Measurements from ENCODE around the gene HRH4.

Gene HRH4, protein sequence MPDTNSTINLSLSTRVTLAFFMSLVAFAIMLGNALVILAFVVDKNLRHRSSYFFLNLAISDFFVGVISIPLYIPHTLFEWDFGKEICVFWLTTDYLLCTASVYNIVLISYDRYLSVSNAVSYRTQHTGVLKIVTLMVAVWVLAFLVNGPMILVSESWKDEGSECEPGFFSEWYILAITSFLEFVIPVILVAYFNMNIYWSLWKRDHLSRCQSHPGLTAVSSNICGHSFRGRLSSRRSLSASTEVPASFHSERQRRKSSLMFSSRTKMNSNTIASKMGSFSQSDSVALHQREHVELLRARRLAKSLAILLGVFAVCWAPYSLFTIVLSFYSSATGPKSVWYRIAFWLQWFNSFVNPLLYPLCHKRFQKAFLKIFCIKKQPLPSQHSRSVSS

DNA sequence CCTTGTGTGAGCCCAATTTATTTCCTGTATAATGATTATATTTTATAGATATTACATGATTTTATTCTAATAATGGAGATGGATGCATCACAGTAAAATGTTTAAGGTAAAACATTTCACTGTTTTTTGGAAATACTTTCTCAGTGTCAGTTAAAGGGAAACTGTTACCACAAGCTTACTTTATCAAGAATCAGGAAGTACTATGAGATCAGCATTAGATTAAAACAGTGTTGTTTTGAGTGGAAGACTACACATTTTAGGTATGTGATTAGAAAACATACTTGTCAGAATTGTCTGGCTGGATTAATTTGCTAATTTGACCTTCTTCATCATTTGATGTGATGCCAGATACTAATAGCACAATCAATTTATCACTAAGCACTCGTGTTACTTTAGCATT, at the start of gene HRH4:
HRH4 (plus strand) TSS at position 250 of the 400 bp plus-strand sequence; CDS start at position 342, 92 bp downstream.
- DNase-seq, result no peak

DNA sequence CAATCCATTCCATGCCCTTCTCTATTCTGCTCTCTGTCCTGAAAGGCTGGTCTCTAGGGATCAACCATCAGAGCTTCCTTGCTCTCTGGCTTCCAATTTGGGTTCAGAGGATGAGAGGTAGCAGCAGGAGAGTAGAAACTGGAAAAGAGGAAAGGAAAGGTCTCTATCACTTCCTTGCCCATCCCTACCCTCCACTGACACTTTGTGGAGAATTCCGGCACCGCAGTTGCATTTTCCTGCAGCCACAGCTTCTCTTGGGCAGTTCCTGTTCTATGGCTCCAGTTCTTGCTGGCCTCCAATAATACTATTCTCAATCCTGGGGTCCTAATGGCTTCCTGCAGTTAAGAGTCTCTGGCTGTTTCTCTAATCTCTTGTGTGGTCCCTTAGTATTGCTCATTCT, 47.3 kb upstream of the HRH4 start:
- DNase-seq, result no peak

DNA sequence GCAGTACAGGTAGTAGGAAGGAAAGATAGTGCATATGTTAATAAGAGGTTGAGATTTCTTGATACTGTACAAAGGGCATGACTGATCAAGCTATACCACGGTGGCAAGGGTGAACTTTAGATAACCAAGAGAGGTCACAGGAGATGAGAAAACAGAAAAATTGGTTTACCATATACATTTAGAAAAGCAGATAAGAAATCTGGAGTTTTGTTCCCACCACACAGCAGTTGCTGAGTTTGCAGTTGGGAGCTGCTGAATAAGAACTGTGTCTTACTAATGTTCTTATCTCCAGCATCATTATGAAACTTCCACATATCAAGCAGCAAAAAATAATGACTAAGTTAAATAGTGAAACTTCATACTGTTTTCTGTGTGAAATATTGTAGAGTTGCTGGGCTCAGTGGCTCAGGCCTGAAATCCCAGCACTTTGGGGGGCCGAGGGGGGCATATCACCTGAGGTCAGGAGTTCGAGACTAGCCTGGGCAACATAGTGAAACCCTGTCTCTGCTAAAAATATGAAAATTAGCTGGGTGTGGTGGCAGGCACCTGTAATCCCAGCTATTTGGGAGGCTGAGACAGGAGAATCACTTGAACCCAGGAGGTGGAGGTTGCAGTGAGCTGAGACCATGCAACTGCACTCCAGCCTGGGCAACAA, 46.0 kb upstream of the HRH4 start:
- peak; percentile 49 for DNase-seq

DNA sequence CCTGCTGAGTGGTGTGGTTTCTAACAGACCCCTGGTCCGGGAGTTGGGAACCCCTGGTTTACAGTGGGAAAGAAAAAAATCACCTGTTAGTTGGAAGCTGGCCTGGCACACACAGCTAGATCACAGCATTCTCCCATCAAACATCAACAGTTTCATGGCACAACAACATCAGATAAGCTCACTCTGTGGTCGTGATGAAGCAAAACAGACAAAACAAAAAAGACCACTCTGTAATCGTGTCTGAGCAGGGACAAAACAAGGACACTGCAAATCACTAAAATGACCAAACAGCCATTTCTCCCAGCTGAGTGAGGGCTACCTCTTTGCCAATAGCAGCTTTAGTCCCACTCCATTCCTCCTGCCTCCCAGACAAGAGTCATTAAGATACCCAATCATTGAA, 43.0 kb upstream of the HRH4 start:
- DNase-seq, result no peak

DNA sequence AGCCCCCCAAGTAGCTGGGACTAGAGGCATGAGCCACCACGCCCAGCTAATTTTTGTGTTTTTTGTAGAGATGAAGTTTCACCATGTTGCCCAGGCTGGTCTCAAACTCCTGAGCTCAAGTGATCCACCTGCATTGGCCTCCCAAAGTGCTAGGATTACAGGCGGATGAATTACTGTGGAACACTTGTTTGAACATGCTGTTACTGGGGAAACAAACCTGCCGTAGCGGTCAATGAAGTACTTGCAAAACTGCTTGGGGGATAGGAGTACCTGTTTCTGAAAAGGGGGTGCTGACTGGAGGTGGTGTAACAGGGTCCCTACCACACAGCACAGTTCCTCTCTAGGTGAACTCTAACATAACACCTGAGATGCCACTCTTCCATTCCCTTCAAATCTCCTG, 39.9 kb upstream of the HRH4 start:
- no peak for DNase-seq

DNA sequence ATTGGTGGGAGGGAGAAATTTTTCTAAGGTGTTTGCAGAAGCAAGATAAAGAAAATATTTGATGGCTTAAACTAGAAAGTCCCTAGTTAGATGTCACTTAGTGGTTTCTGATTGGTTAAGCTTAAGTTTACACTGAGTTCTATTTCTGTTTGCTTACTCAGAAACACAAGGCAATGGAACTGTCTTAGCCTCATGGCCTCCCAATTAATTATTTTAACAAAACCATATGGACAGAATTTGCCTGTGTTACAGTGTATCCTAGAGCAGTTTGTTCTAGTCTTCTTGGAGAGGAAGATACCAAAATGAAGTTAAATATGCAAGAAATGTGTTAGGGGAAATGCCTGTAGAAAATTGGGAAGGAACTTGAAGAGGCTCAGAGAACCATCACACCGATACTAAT, 38.6 kb upstream of the HRH4 start:
- DNase-seq, result no peak

DNA sequence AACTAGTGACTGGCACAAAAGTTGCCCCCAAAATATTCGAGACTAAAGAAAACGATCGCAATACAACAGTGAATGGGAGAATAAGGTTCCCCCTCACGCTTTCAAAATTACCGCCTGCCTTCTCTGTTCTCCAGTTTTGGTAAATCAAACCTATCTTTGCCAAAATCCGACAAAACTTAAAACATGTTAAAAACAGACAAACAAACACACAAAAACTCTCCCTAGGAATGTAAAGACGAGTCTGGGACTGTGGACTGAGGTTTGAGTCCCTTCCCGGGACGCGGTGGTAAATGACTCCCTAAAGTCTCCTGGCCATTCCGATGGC, 34.4 kb upstream of the HRH4 start:
- DNase-seq, result no peak

DNA sequence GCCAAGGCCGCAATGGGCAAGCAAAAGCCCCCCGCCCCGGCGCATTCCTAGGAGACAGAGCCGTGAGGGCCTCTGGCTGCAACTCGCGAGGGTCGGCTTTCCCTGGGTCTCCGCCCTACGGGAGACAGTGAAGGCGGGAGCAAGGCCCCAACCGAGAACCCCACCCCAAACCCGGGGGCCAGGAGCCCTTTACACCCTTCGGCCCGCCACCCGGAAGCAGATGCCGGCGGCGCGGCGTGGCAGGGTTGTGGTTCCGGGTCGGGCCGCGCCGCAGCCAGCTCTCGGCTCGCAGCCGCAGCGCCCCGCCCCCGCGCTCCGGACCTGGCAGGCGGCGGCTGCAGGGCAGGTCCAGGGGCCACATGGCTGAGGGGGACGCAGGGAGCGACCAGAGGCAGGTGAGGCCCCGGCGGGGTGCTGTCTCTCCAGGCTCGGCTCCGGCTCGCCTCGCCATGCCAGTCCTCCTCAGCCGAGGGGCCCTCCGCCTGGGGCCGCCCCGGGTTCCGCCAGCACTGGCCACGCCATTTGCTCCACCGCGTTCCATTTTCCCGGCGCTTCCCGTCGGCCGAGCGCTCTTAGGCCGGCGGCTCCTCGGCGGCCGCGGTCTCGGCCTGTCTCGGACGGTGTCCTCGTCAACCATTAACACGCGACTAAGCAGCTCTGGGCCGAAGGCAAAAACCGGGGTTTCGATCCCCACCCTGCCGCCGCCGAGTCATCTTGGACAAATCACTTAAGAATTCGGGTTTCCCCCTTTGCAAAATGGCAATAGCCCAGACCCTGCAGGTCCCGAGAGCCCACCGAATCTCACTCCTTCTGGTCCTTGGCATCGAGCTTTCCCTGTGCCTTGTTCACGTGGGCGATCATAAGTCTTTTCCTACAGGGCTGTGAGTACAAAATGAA, 33.8 kb upstream of the HRH4 start, which contains the start of gene IMPACT:
IMPACT (plus strand) TSS at position 273 of the 897 bp plus-strand sequence; CDS start at position 360, 87 bp downstream.
- DNase-seq, result peak; percentile 76

DNA sequence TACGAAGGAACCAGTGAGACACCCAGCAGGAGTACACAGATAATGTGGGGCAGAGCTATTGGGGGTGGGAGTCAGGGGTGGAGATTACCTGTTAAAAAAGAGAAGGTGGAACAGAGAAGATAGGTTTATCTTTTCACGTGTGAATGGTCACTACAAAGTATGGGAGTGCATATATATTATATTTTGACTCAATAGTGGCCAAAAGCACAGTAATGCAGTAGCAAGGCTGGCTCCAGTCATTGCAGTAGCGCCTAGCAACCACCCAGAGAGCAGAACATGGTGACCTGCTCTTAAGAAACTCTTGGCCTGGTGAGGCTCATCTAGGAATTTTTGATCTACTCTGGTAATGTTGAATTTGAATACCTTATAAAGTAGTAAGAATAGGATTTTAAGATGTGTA, 33.0 kb upstream of the HRH4 start:
- no peak for DNase-seq

DNA sequence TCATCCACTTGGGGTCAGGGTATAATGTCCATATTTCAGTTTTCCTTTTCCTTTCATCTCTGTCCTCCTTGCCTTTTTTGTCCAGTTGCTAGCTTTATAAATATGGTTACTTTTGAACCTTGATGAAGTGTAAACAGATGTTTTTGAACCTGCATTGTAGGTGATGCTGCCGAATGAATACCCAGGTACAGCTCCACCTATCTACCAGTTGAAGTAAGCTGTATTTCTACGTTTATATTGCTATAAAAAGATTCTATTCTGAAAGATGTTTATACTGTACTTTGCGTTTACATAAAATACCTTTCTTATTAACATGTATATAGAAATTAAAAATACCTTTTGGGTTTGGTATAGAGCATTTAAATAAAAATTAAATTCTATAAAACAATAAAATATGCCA, 31.7 kb upstream of the HRH4 start:
- no peak for DNase-seq

DNA sequence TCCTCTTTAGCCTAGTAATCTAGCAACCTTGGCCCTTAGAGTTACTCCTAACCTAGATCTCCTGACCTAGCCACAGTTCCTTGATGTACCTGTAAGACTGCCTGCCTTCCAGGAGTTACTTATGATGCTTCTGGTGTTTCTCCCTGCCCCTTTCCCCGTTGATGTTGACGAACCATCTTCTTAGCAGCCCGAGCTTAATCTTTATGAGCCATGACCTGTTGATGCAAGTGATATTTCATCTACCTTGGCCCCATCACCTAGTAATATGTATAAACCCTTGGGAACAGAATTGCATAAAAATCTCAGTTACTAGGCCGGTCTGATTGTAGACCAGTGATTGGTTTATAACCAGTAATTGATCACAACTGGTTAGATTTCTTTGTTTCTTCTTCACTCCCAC, 31.2 kb upstream of the HRH4 start:
- DNase-seq, result no peak

DNA sequence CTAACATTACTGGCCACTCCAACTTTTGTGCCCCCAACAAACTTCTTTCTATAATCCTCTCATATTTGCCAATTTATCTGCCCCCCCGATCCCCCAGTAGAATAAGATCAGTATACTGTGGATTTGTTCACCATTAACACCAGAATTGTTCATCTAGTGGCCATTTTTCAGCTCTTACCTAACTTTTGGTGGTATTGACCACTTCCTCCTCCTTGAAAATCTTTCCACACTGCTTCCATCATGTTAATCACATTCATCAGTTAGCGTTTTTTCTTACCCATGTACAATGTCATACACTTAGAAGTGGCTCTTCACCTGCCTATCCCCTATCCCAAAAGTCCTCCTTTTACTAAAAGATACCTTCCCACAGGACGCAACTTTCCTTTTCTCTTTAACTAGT, 27.8 kb upstream of the HRH4 start:
- DNase-seq, result no peak

DNA sequence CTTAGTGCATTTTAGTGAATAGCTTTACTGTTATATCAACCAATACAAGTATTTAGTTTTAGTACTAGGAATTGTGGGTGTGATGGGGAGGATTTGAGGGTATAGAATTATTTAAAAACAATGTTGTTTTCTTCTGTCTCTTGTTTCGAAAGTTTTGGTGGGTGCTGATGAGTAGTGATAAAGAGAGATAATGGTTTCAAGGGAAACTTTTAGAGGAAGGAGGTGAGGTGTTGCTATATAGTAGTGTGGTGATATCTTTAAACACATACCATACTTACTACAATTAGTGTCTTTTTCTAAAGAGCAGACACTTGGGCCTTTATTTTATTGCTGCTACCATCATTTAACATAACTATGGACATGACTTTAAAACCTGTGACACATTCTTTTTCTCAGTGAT, 23.5 kb upstream of the HRH4 start:
- no peak for DNase-seq

DNA sequence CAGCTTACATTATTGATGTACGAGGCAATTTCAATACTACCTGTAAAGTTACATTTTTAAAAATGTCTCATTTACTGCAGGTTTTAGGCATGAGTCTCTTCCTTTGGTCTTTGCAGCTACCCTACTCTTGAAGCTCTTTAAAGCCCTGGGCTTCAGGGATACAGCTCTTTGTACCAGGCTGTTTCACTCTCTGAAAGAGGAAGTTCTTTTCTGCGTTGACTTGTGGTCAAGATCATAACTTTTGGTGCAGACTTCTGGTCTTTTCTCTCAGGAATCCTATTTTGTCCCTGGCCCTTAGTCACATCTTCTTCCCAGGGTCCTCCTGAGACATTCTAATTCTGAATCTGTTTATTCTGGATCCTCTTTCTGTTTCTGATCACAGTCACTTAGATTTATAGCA, 16.6 kb upstream of the HRH4 start:
- DNase-seq, result no peak

DNA sequence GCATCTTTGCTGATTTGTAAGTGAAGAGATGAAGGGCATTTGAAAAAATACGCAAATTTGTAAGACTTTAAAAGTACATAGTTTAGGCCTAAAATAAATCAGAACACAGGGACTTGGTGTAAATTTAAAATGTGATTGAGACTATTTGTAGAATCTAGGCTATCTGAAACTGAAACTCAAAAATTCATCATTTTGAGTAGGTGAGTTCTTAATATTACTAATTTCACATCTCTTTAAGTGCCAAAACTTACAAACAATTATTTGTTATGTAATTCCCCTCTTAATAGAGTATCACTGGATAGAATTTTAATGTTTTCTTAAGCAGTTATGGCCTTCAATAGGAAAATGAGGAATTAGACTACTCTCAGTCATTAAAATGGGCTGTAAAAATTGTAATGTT, 14.0 kb upstream of the HRH4 start:
- DNase-seq, result no peak

DNA sequence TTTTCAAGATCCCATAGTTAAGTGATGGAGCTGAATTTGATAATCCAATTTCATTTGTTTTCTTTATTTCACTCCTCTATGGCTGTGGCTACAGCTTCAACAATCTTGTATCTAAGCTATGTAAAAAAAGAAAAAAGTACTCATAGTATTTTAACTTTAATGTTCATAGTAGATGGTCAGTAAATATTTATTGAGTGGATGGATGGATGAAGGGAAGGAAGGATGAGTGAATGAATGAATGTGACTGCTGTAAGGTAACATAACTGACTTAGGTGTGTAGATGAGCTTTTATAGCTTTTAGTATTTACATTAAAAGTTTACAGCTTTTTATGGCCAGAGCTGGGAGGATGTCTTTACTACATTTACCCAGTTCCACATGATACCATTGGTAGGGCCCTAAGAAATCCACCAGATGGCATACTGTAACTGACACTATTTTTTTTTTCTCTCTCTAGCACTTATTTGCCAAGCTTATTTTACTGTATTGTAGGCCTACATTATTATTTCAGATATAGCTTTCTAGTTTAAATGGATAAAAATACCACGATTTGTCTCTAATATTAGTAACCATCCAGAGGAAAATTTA, 13.4 kb upstream of the HRH4 start:
- DNase-seq, result no peak

DNA sequence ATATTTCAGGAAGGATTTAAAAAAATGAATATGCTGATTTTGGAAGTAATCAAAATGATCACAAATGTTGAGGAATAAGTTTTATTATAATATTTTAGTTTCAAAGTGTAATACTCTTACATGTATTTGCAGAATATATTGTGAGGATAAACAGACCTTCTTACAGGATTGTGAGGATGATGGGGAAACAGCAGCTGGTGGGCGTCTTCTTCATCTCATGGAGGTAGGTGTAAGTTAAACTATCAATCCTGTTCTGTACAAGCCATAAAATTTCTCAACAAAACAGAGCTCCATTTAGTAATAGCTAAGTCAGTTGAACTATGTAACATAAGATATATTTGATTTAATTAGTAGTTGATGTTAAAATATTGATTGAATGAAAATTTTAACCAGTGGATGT, 12.5 kb upstream of the HRH4 start:
- DNase-seq, result no peak

DNA sequence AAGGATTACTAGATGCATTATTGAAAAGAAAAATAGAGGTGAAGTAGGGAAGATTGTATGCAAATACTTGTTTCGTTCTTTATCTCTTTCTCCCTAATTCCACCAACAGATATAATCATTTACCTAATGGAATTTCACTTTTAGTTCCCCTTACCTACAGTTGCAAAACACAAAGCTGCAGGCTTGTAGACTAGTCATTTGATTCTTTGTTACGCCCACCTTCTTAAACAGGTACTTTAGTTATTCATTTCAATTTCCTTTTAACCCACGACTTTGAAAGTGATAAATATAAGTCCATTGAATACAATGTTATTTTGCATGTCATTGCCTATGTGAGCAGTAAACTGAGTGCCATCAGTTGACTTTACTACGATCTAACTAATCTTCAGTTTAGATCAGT, 3.9 kb upstream of the HRH4 start:
- no peak for DNase-seq

DNA sequence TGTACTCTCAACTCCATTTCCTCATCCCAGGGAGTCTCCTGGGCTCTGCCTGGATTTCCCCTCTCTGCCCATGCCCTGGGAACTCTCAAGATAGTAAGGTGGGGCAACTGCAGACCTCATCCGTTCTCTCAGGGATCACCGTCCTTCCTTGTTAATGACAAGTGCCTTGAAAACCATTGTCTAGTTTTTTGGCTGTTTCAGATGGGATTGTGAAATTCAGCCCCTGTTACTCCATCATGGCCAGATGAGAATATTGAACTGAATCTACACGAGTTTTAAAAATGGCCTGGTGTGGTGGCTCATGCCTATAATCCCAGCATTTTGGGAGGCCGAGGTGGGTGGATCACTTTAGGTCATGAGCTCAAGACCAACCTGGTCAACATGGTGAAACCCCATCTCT, 665 bp upstream of the HRH4 start:
- DNase-seq, result no peak

DNA sequence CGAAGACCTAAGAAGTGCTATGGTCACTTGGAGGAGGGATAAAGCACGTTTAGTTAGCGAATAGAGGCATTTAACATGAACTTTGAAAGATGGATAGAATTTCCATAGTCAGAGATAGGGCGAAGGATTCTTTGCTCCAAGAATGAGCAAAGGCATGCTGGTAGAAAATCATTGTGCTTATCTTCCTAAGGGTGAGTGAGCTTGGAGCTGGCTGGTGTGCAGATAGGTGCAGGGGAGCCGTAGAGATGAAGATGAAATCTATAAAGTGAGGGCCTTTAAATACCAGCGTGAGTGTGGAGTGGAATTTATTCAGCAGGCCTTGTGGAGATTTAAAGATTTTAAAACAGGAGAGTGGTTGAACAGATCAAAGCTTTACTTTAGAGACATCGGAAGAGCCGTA, 1.6 kb downstream of the HRH4 start:
- DNase-seq, result no peak

DNA sequence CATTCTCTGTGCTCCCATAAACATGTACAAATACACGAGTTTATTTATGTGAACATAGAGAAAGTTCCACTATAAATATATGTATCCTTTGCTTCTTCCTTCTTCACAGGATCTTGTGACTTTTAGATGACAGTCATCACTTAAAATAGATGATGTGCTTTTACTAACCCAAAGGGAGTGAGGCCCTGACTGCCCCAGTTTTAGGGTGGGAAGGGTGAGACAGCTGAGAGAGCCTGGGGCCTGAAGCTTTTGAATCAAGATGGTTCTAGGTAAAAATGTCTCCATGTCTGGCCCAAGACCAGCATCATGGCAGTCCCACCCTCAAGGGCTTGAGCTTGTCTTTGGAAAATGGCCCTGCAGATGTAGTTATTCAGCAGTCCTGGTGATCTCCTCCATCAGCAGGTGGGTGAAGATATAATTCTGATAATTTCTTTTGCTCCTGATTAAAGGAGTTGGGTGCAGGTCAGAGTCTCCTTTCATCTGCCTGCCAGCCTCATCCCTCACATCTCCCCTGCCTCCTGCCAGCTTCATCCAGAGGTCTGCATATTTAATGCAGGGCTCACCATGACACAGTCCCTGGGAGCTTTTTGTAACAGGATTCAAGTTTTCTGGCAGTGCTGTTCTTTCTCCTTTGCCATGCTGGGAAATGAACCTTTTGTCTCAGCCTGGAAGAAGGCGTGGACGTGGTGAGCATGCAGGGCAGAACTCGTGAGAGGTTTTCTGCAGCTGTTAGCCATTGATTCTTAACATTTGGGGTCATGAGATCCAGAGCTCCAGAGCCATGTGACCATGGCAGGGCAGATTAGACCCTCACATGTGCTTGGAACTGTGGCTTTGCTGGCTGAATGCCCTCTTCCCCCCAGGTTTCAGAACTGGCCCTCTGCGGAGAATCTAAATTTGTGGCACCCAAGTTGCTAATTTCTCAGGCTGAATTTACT, 2.7 kb downstream of the HRH4 start:
- no peak for DNase-seq

DNA sequence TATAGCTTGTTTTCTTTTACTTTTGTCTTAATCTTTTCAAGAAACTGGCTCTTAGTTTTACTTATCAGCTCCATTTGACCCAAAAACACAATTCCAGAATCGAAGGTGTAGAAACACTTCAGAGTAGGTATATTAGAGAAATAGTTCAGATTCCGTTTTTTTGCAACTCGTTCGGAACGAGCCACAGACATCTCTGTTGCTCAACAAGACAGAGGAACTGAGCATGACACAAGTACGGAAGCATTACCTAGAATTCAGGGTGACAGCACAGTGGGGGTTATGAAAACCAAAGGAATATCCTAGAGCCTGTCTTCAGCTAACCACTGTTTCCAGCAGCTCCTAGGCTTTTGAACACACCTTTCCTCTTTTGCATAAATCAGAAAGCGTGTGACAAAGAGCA, 5.0 kb downstream of the HRH4 start:
- DNase-seq, result no peak
